Natural killer cell treated with Interleukin-12 subunit alpha and Interleukin-12 subunit beta and Interleukin-15 and Interleukin-18, amount 100 ng/mL, for 72 hours (primary cell): ENCODE measurements around the gene TSHR. TPM values are rescaled to one million over a fixed set of nuclear protein-coding genes. Genes with fewer than 3 reads are reported as not detected.

Experiments used
- ATAC-seq, 2 donors: fragments of 150-1000 bp; cut with Tn5 transposase in 1 of 2; sonication (Bioruptor Pico), chemical (Tn5 transposase) in 1 of 2; 2 replicates each; pipeline ENCODE4 v1.10.0; 2021
- DNase-seq: peaks from one replicate; pipeline ENCODE4 v3.0.0; 2022; ENCODE audit warnings: low spot score
- H3K27ac Mint-ChIP-seq, 2 donors: 1 replicate in 1 of 2; 2 replicates in 1 of 2; pipeline ENCODE4 v1.8.0; 2022; ENCODE audit warnings: mixed read lengths in 2 of 2, mild to moderate bottlenecking in 1 of 2, moderate library complexity in 1 of 2
- H3K27me3 Mint-ChIP-seq, 2 donors: 1 replicate in 1 of 2; 2 replicates in 1 of 2; pipeline ENCODE4 v1.8.0; 2022; ENCODE audit warnings: mixed read lengths in 2 of 2
- H3K36me3 Mint-ChIP-seq: one replicate; pipeline ENCODE4 v1.8.0; 2022; ENCODE audit warnings: mixed read lengths
- H3K4me1 Mint-ChIP-seq, 2 donors: 1 replicate in 1 of 2; 2 replicates in 1 of 2; pipeline ENCODE4 v1.8.0; 2022; ENCODE audit warnings: low read depth in 2 of 2, mixed read lengths in 2 of 2, mild to moderate bottlenecking in 1 of 2
- H3K4me3 Mint-ChIP-seq: one replicate; pipeline ENCODE4 v1.8.0; 2022; ENCODE audit warnings: mixed read lengths
- H3K9me3 Mint-ChIP-seq: 2 replicates; pipeline ENCODE4 v1.8.0; 2022; ENCODE audit warnings: mixed read lengths
- total RNA-seq, 2 donors: library from RNA; stranded (reverse); gene quantifications; one replicate each; pipeline ENCODE4 v1.2.3, GENCODE V29; 2022

The TSHR gene
- total RNA-seq, 2 donors from 2014 or later: not detected

DNA sequence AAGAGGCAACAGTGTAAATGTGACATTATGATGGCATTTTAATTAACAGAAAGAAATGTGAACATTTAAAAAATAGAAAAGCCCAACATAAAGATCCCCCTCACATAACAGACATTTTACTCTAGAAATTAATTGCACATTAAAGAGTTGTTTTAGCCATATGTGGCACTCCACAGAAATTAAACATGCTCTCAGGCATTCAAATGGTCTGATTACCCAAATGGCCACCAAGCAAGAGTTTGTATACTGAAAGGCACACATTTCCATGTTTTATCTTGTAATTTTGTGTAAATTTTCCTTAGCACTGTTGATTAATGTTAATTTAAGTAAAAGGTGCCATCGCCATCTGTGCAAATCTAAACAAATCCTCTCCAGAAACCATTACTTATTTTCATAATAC, 221.8 kb downstream of the TSHR start:
- Mint-ChIP-seq H3K36me3 (peaks cover 11% of the 10 kb centered on the region), H3K9me3 (no peaks in the 10 kb centered on the region), H3K27ac (peak overlapping the region; percentile 83 to 84), H3K27me3 (no peaks in the 10 kb centered on the region), H3K4me1 (peaks cover 9 to 18% of the 10 kb centered on the region in 2 donors), H3K4me3 (peak overlapping the region; percentile 56)
- ATAC-seq (no peak), DNase-seq (no peak)

DNA sequence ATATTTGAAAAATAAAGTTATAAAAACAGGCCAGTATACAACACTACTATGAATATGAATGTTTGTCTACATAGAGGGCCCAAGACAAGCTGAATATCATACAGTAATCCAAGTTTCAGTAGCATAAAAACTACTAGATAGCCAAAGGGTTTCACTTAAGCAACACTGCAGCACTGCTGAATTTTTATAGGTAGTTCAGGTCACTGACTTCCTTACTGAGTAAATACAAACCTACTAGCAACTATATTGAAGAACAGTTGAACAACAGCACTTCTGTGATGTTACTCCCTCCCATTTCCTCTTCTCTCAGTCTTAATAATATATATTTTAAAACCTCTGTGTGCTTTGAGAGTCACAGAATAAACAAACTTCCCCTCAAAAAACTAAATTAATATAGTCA, 222.6 kb downstream of the TSHR start:
- H3K27me3 Mint-ChIP-seq: no peaks in the 10 kb centered on the region
- H3K36me3 Mint-ChIP-seq: peaks cover 19% of the 10 kb centered on the region
- ATAC-seq (no peak), DNase-seq (no peak)
- H3K4me3 Mint-ChIP-seq: no peak overlapping the region
- peaks cover 16 to 26% of the 10 kb centered on the region in 2 donors for H3K4me1 Mint-ChIP-seq
- no peaks in the 10 kb centered on the region for H3K9me3 Mint-ChIP-seq
- peak overlapping the region; percentile 83 to 84 for H3K27ac Mint-ChIP-seq

- Mint-ChIP-seq H3K4me3 (no peak overlapping the region), H3K27ac (no peak overlapping the region), H3K9me3 (no peaks in the 10 kb centered on the region), H3K27me3 (no peaks in the 10 kb centered on the region), H3K4me1 (peaks cover 19 to 31% of the 10 kb centered on the region in 2 donors), H3K36me3 (peaks cover 19% of the 10 kb centered on the region)
- DNase-seq: no peak
- ATAC-seq: no peak
These were observed 224.2 kb downstream of the TSHR start for GRCh38 chr14:81179631-81180030.

GRCh38 chr14:81187832-81188522, 232.6 kb downstream of the TSHR start:
- H3K4me3 Mint-ChIP-seq: peak overlapping the region; percentile 52
- no peaks in the 10 kb centered on the region for H3K27me3 Mint-ChIP-seq
- DNase-seq: no peak
- H3K9me3 Mint-ChIP-seq: no peaks in the 10 kb centered on the region
- peak in 1 of 2 donors; percentile 71 for ATAC-seq
- peak overlapping the region; percentile 66 to 69 for H3K27ac Mint-ChIP-seq
- H3K4me1 Mint-ChIP-seq: peaks cover 27 to 45% of the 10 kb centered on the region in 2 donors
- peaks cover 34% of the 10 kb centered on the region for H3K36me3 Mint-ChIP-seq

DNA sequence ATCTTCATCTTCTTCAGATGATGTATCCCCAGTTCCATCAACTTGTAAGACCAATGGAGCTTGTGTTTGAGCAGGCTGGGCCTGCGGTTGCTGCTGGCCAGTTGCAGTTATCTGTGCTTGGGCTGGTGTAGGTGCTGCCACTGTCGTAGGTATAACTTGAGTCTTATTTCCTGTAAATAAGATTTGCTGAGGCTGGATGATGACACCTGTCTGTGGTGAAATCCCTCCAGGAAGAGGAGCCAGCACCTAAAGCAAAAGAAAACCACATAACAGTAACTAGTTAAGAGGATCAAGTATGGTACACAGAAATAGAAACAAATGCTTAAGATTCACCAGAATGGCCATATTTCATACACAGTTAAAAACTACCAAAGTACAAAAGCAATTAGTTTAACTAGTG, 237.2 kb downstream of the TSHR start:
- H3K27ac Mint-ChIP-seq: peak overlapping the region; percentile 40 to 69
- peak overlapping the region; percentile 44 for H3K4me3 Mint-ChIP-seq
- DNase-seq: no peak
- peaks cover 37% of the 10 kb centered on the region for H3K36me3 Mint-ChIP-seq
- ATAC-seq: no peak
- H3K4me1 Mint-ChIP-seq: peaks cover 21 to 36% of the 10 kb centered on the region in 2 donors
- no peaks in the 10 kb centered on the region for H3K27me3 Mint-ChIP-seq
- no peaks in the 10 kb centered on the region for H3K9me3 Mint-ChIP-seq

DNA sequence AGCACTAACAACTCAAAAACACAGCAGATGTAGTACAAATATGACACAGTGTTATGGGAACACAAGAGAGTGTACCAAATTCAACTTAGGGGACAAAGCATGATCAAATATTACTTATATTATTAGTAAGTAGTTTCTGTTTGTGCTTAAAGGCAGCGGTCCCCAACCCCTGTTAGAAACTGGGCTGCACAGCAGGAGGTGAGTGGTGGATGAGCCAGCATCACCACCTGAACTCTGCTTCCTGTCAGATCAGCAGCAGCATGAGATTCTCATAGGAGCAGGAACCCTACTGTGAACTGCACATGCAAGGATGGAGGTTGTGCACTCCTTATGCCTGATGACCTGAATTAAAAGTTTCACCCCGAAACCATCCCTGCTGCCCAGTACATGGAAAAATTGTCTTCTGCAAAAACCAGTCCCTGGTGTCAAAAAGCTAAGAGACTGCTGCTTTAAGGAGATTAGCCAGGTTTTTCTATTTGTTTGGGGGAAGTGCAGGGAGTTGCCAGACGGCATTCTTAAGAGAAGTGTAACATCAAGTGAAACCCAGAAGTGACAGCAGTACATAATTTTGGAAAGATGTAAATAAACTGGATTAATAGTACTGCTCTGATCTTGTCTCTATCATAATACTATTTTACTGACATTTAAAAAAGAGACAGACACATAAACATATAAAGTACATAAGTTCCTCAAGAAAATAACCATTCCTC, 238.7 kb downstream of the TSHR start:
- peak overlapping the region in 1 of 2 donors; percentile 16 for H3K27ac Mint-ChIP-seq
- H3K4me3 Mint-ChIP-seq: no peak overlapping the region
- H3K9me3 Mint-ChIP-seq: no peaks in the 10 kb centered on the region
- H3K36me3 Mint-ChIP-seq: peaks cover 31% of the 10 kb centered on the region
- peaks cover 15 to 25% of the 10 kb centered on the region in 2 donors for H3K4me1 Mint-ChIP-seq
- DNase-seq (no peak), ATAC-seq (peak in 1 of 2 donors; percentile 66)
- H3K27me3 Mint-ChIP-seq: no peaks in the 10 kb centered on the region

Other genes with a start within 250 kb of the TSHR start
- gene CEP128, start 13.9 kb upstream of the TSHR start, total RNA-seq: 10 to 100 TPM; 18.1 to 42.2 TPM